Endodermal cell (in vitro differentiated cells): Measurements from ENCODE around the gene PDCD2L. TPM values are rescaled to one million over a fixed set of nuclear protein-coding genes. Genes with fewer than 3 reads are reported as not detected.

Source experiments
- DNase-seq: peaks from one replicate; pipeline ENCODE4 v3.0.0-alpha.2; 2017
- H3K27ac ChIP-seq: 2 replicates; pipeline ENCODE4 v1.5.1; 2013; ENCODE audit warnings: mild to moderate bottlenecking, low read depth, low read length, moderate library complexity
- H3K27me3 ChIP-seq: 2 replicates; pipeline ENCODE4 v1.6.1; 2013; ENCODE audit warnings: mild to moderate bottlenecking, low read length, moderate library complexity; ENCODE audit not compliant: insufficient read depth, control insufficient read depth, poor library complexity, severe bottlenecking
- H3K36me3 ChIP-seq: 2 replicates; pipeline ENCODE4 v1.7.0; 2013; ENCODE audit warnings: mild to moderate bottlenecking, low read length, moderate library complexity; ENCODE audit not compliant: control insufficient read depth, insufficient read depth
- H3K4me1 ChIP-seq: one replicate; pipeline ENCODE4 v1.7.0; 2013; ENCODE audit warnings: low read length; ENCODE audit not compliant: control insufficient read depth, insufficient read depth
- H3K4me3 ChIP-seq: 2 replicates; pipeline ENCODE4 v1.5.1; 2013; ENCODE audit warnings: mild to moderate bottlenecking, low read length, moderate library complexity
- H3K9ac ChIP-seq: 2 replicates; pipeline ENCODE4 v1.6.1; 2013; ENCODE audit warnings: mild to moderate bottlenecking, low read length, moderate library complexity; ENCODE audit not compliant: poor library complexity, severe bottlenecking; ENCODE audit errors: extremely low read depth
- H3K9me3 ChIP-seq: 2 replicates; pipeline ENCODE4 v1.6.1; 2013; ENCODE audit warnings: mild to moderate bottlenecking, low read length, moderate library complexity; ENCODE audit not compliant: control insufficient read depth
- H3K27ac Mint-ChIP-seq: 2 replicates; pipeline ENCODE4 v1.8.0; 2020; ENCODE audit warnings: mixed read lengths
- H3K27me3 Mint-ChIP-seq: 2 replicates; pipeline ENCODE4 v1.8.0; 2021; ENCODE audit warnings: mild to moderate bottlenecking, mixed read lengths; ENCODE audit not compliant: insufficient read depth
- H3K36me3 Mint-ChIP-seq: 2 replicates; pipeline ENCODE4 v1.8.0; 2020; ENCODE audit warnings: low read depth, mixed read lengths
- H3K4me1 Mint-ChIP-seq: 2 replicates; pipeline ENCODE4 v1.8.0; 2020; ENCODE audit warnings: mixed read lengths
- H3K4me3 Mint-ChIP-seq: 2 replicates; pipeline ENCODE4 v1.8.0; 2020; ENCODE audit warnings: mild to moderate bottlenecking, moderate library complexity, mixed read lengths
- H3K9me3 Mint-ChIP-seq: 2 replicates; pipeline ENCODE4 v1.8.0; 2020; ENCODE audit warnings: mild to moderate bottlenecking, mixed read lengths
- CTCF ChIP-seq: fragments of 200-600 bp; sonication (generic); conservative IDR thresholded peaks from 2 replicates; pipeline ENCODE4 v1.5.0; 2021; ENCODE audit warnings: antibody characterized with exemption, mild to moderate bottlenecking
- WGBS, 2 experiments: methylation state at CpG; one replicate each; pipeline versions ENCODE4 v1.1.5 to v1.1.7; 2013; ENCODE audit warnings: missing lambda C conversion rate in 2 of 2, mixed read lengths in 1 of 2; ENCODE audit not compliant: insufficient coverage in 1 of 2, insufficient read length in 1 of 2; 5-methylcytosine and 5-hydroxymethylcytosine counted together
- total RNA-seq, 2 donors: library from RNA; stranded (reverse); fragmentation: NEBNext Ultra II Directional in 1 of 2; extraction: Animal tissue kit (Norgen Biotek cat#: 25700) in 1 of 2; gene quantifications; 2 replicates in 1 of 2; 3 replicates in 1 of 2; pipeline ENCODE4 v1.2.1, GENCODE V29; 2021

PDCD2L gene
- total RNA-seq, 2 donors from 2014 or later: 25.0 to 25.1 TPM

DNA sequence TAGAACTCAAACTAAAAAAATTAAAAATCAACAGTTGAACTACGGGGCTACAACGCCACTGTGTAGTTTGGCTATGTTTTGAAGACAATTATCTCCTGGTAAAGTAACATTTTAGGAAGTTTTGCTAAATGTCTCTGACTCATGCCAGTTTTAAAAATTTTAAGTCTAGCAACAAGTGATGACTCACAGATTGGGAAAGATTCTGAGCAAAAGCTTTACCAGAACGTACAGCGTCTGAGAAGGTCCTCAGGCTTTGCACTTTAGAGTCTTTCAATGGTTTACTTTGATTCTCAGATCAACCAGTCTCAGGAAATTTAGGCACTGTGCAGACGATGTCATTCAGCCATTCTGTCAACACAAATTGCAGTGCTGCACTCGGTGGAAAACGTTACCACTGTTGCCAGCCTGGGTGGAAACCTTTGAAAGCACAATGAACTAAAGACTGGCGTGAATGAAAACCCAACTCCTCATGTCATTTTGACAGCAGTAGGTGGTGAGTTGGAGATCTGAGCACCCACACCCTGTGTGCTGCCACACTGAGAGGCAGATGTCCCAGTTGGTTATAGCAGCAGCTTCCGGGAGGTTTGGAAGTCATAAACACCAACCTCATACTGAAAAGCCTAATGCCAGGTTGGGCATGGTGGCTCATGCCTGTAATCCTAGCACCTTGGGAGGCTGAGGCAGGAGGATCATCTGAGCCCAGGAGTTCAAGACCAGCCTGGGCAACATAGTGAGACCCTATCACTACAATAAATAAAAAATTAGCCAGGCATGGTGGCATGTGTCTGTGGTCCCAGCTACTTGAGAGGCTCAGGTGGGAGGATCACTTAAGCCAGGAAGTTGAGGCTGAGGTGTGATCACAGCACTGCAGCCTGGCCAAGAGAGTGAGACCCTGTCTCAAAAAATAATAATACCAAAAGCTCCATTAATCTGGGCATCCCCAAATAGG, 71.1 kb downstream of the PDCD2L start:
- Histone ChIP-seq H3K27me3 (no peaks in the 10 kb centered on the region), H3K36me3 (peaks cover 41% of the 10 kb centered on the region), H3K27ac (no peak overlapping the region), H3K4me1 (no peaks in the 10 kb centered on the region), H3K9ac (no peak overlapping the region), H3K4me3 (no peak overlapping the region), H3K9me3 (peaks cover 3% of the 10 kb centered on the region)
- H3K9me3 Mint-ChIP-seq: peaks cover 7% of the 10 kb centered on the region
- no peak overlapping the region for H3K4me3 Mint-ChIP-seq
- TF ChIP-seq CTCF: no peak
- H3K27ac Mint-ChIP-seq: no peak overlapping the region
- 89 to 91% methylated on average over 8 to 9 of the region's 9 CpGs for WGBS, 2 experiments
- peaks cover 14% of the 10 kb centered on the region for H3K4me1 Mint-ChIP-seq
- peaks cover 30% of the 10 kb centered on the region for H3K36me3 Mint-ChIP-seq
- no peak for DNase-seq
- H3K27me3 Mint-ChIP-seq: peaks cover 7% of the 10 kb centered on the region

Other genes with a start within 250 kb of the PDCD2L start
- 100 to 1,000 TPM; 188 to 192 TPM for gene LSM14A, start 231.9 kb upstream of the PDCD2L start, total RNA-seq
- 10 to 100 TPM; 21.9 to 27.9 TPM for gene GARRE1, start 149.8 kb upstream of the PDCD2L start, total RNA-seq
- gene GPI, start 39.2 kb upstream of the PDCD2L start, total RNA-seq: 100 to 1,000 TPM; 181 to 183 TPM
- gene UBA2, start 24.0 kb downstream of the PDCD2L start, total RNA-seq: 100 to 1,000 TPM; 147 to 160 TPM
- gene WTIP, start 77.4 kb downstream of the PDCD2L start, total RNA-seq: 10 to 100 TPM; 45.4 to 48.6 TPM